PFSK-1 (cell line): ENCODE results near the gene EXOC4.

Source experiments
- FOXP2 ChIP-seq: optimal IDR thresholded peaks from 2 replicates; pipeline ENCODE3; 2011; ENCODE audit warnings: borderline replicate concordance, control low read depth, inconsistent platforms; ENCODE audit not compliant: insufficient read depth; ENCODE audit errors: extremely low read length, extremely low read depth
- POLR2AphosphoS5 ChIP-seq: IDR thresholded peaks from 2 replicates; pipeline ENCODE4 v1.6.1; 2012; ENCODE audit warnings: low read depth, mild to moderate bottlenecking, control low read depth, low read length, moderate library complexity
- REST ChIP-seq, 2 experiments: IDR thresholded peaks; 2 replicates each; pipeline versions ENCODE4 v1.6.1 to v1.8.0; 2011 to 2012; ENCODE audit warnings: low read depth in 2 of 2, low read length in 2 of 2, control low read depth in 1 of 2, inconsistent platforms in 1 of 2, mild to moderate bottlenecking in 1 of 2, moderate library complexity in 1 of 2; ENCODE audit not compliant: insufficient read depth in 1 of 2
- SIN3A ChIP-seq: IDR thresholded peaks from 2 replicates; pipeline ENCODE4 v1.6.1; 2012; ENCODE audit warnings: mild to moderate bottlenecking, low read length, moderate library complexity, borderline replicate concordance; ENCODE audit not compliant: insufficient read depth
- TAF1 ChIP-seq: IDR thresholded peaks from 2 replicates; pipeline ENCODE4 v1.6.1; 2012; ENCODE audit warnings: low read length, control low read depth, borderline replicate concordance; ENCODE audit not compliant: insufficient read depth

EXOC4 gene

GRCh38 chr7:134086998-134087735 lies 834.3 kb downstream of the EXOC4 start:
- TF ChIP-seq FOXP2: no peak
- TF ChIP-seq POLR2AphosphoS5: no peak
- no peak for TF ChIP-seq TAF1
- no peak for TF ChIP-seq REST (IDR thresholded peaks at IDR 0.05; ENCODE audit: insufficient read depth in 1 of 2, low read depth in 2 of 2, low read length in 2 of 2)
- no peak for TF ChIP-seq SIN3A

GRCh38 chr7:134088199-134088598 lies 835.3 kb downstream of the EXOC4 start:
- no peak for TF ChIP-seq POLR2AphosphoS5
- no peak for TF ChIP-seq FOXP2
- no peak for TF ChIP-seq TAF1
- no peak for TF ChIP-seq SIN3A
- no peak for TF ChIP-seq REST (IDR thresholded peaks at IDR 0.05; ENCODE audit: insufficient read depth in 1 of 2, low read depth in 2 of 2, low read length in 2 of 2)

- no peak for TF ChIP-seq REST (IDR thresholded peaks at IDR 0.05; ENCODE audit: insufficient read depth in 1 of 2, low read depth in 2 of 2, low read length in 2 of 2)
- TF ChIP-seq TAF1: no peak
- TF ChIP-seq POLR2AphosphoS5: no peak
- no peak for TF ChIP-seq SIN3A
- TF ChIP-seq FOXP2: no peak
Observed at GRCh38 chr7:134089446-134089845, 836.6 kb downstream of the EXOC4 start.

GRCh38 chr7:134098072-134098471 lies 845.2 kb downstream of the EXOC4 start:
- no peak for TF ChIP-seq SIN3A
- TF ChIP-seq FOXP2: no peak
- TF ChIP-seq REST (IDR thresholded peaks at IDR 0.05; ENCODE audit: insufficient read depth in 1 of 2, low read depth in 2 of 2, low read length in 2 of 2): no peak
- TF ChIP-seq TAF1: no peak
- TF ChIP-seq POLR2AphosphoS5: no peak

- TF ChIP-seq FOXP2 (no peak), SIN3A (no peak), POLR2AphosphoS5 (no peak), REST (IDR thresholded peaks at IDR 0.05; ENCODE audit: insufficient read depth in 1 of 2, low read depth in 2 of 2, low read length in 2 of 2) (no peak), TAF1 (no peak)
Observed at GRCh38 chr7:134101716-134102115, 848.8 kb downstream of the EXOC4 start.
